Body of pancreas (tissue), 4 donors: ENCODE measurements around the gene HSF4.

Source experiments
- POLR2A ChIP-seq, 3 donors: fragments of 450-650 bp; IDR thresholded peaks; one replicate each; pipeline ENCODE4 v1.6.1; 2016; ENCODE audit warnings: antibody characterized with exemption in 3 of 3, mild to moderate bottlenecking in 2 of 3
- TF ChIP-seq, protein P1 (sequence below), 7 experiments: fragments of 450-650 bp in 4 of 7; fragments of 200-600 bp in 3 of 7; sonication (generic) in 3 of 7; IDR thresholded peaks; one replicate each; pipeline ENCODE4 v1.5.1; 2016 to 2019; ENCODE audit warnings: antibody characterized with exemption in 7 of 7

DNA sequence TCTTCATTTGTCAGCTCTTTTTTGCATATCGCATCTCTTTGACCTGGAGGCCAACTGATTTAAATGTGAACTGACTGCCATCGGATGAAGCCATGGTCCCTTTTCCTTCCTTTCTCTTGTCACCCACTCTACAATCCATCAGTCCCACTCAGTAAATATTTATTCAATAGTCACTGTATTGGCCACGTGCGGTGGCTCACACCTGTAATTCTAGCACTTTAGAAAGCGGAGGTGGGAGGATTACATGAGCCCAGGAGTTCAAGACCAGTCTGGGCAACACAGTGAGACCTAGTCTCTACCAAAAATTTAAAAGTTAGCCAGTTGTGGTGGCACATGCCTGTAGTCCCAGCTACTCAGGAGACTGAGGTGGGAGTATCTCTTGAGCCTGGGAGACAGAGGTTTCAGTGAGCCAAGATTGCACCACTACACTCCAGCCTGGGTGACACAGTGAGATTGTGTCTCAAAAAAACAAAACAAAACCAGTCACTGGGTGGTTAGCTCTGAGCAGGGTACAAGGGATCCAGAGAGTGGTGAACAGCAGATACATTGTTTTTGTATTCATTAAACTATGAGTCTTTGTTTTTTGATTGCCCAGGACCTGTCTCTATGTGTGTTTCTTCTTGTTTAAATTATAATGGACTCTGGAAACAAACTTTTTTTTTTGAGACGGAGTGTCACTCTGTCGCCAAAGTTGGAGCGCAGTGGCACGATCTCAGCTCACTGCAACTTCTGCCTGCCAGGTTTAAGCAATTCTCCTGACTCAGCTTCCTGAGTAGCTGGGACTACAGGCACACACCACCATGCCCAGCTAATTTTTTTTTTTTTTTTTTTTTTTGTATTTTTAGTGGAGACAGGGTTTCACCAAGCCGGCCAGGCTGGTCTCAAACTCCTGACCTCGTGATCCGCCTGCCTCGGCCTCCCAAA, 47.9 kb upstream of the HSF4 start:
- TF ChIP-seq, protein P1, sequence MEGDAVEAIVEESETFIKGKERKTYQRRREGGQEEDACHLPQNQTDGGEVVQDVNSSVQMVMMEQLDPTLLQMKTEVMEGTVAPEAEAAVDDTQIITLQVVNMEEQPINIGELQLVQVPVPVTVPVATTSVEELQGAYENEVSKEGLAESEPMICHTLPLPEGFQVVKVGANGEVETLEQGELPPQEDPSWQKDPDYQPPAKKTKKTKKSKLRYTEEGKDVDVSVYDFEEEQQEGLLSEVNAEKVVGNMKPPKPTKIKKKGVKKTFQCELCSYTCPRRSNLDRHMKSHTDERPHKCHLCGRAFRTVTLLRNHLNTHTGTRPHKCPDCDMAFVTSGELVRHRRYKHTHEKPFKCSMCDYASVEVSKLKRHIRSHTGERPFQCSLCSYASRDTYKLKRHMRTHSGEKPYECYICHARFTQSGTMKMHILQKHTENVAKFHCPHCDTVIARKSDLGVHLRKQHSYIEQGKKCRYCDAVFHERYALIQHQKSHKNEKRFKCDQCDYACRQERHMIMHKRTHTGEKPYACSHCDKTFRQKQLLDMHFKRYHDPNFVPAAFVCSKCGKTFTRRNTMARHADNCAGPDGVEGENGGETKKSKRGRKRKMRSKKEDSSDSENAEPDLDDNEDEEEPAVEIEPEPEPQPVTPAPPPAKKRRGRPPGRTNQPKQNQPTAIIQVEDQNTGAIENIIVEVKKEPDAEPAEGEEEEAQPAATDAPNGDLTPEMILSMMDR (IDR thresholded peaks at IDR 0.05) = no peak
- no peak for TF ChIP-seq POLR2A (IDR thresholded peaks at IDR 0.05)
